Measurements from ENCODE around the gene TECPR2. TPM values are rescaled to one million over a fixed set of nuclear protein-coding genes. Genes with fewer than 3 reads are reported as not detected.

Gene TECPR2
- total RNA-seq, 3 donors from 2014 or later (not counting 1 experiment from before 2014, with no cell fraction given), result 10.8 to 18.6 (median 15.3) TPM

GRCh38 chr14:102506626-102506925 is 143.8 kb downstream of the TECPR2 start:
- peaks cover 20% of the 10 kb centered on the region for H3K4me1 ChIP-seq (ENCODE audit: control insufficient read depth, insufficient read depth, low read length)
- intact Hi-C loops (cut with micrococcal nuclease), result no loop called here
- H3K9me3 ChIP-seq (ENCODE audit: control insufficient read depth, insufficient read depth, low read length), result no peaks in the 10 kb centered on the region
- DNase-seq, result no peak
- H3K27ac ChIP-seq (ENCODE audit: low read length), result no peak overlapping the region
- no peaks in the 10 kb centered on the region for H3K36me3 ChIP-seq (ENCODE audit: control insufficient read depth, insufficient read depth, low read length)
- no peaks in the 10 kb centered on the region for H3K27me3 ChIP-seq (ENCODE audit: control insufficient read depth, insufficient read depth, low read length)
- no peaks in the 10 kb centered on the region for H3K36me3 Mint-ChIP-seq
- no peak for ATAC-seq
- H3K27me3 Mint-ChIP-seq (ENCODE audit: low read depth in 2 of 2), result no peaks in the 10 kb centered on the region
- H3K4me3 ChIP-seq (ENCODE audit: low read length), result no peak overlapping the region
- H3K27ac Mint-ChIP-seq, result no peak overlapping the region
- no peak for TF ChIP-seq CTCF (IDR thresholded peaks at IDR 0.05)
- H3K9me3 Mint-ChIP-seq, result peaks cover 0 to 3% of the 10 kb centered on the region in 2 donors
- peak overlapping the region; percentile 62 for H3K4me3 Mint-ChIP-seq
- 97% methylated on average over 11 of the region's 11 CpGs for WGBS (ENCODE audit: insufficient coverage)
- peaks cover 0 to 11% of the 10 kb centered on the region in 2 donors for H3K4me1 Mint-ChIP-seq

GRCh38 chr14:102507081-102507856 is 144.5 kb downstream of the TECPR2 start:
- H3K4me3 Mint-ChIP-seq, result no peak overlapping the region
- H3K9me3 Mint-ChIP-seq, result peaks cover 0 to 3% of the 10 kb centered on the region in 2 donors
- peaks cover 0 to 11% of the 10 kb centered on the region in 2 donors for H3K4me1 Mint-ChIP-seq
- no peaks in the 10 kb centered on the region for H3K36me3 Mint-ChIP-seq
- no peaks in the 10 kb centered on the region for H3K27me3 Mint-ChIP-seq (ENCODE audit: low read depth in 2 of 2)
- Histone ChIP-seq H3K36me3 (ENCODE audit: control insufficient read depth, insufficient read depth, low read length) (no peaks in the 10 kb centered on the region), H3K4me3 (ENCODE audit: low read length) (no peak overlapping the region), H3K27me3 (ENCODE audit: control insufficient read depth, insufficient read depth, low read length) (no peaks in the 10 kb centered on the region), H3K9me3 (ENCODE audit: control insufficient read depth, insufficient read depth, low read length) (no peaks in the 10 kb centered on the region), H3K27ac (ENCODE audit: low read length) (no peak overlapping the region), H3K4me1 (ENCODE audit: control insufficient read depth, insufficient read depth, low read length) (peaks cover 20% of the 10 kb centered on the region)
- ATAC-seq, result no peak
- intact Hi-C loops (cut with micrococcal nuclease), result no loop called here
- H3K27ac Mint-ChIP-seq, result no peak overlapping the region
- WGBS (ENCODE audit: insufficient coverage), result 96% methylated on average over 115 of the region's 115 CpGs
- no peak for TF ChIP-seq CTCF (IDR thresholded peaks at IDR 0.05)
- peak in 1 of 2 donors; percentile 56 for DNase-seq

GRCh38 chr14:102507857-102508312 is 145.1 kb downstream of the TECPR2 start:
- peaks cover 0 to 11% of the 10 kb centered on the region in 2 donors for H3K4me1 Mint-ChIP-seq
- H3K4me1 ChIP-seq (ENCODE audit: control insufficient read depth, insufficient read depth, low read length), result peaks cover 20% of the 10 kb centered on the region
- no peak overlapping the region for H3K4me3 ChIP-seq (ENCODE audit: low read length)
- peak overlapping the region; percentile 38 to 76 for H3K27ac Mint-ChIP-seq
- intact Hi-C loops (cut with micrococcal nuclease), result no loop called here
- no peaks in the 10 kb centered on the region for H3K36me3 ChIP-seq (ENCODE audit: control insufficient read depth, insufficient read depth, low read length)
- WGBS (ENCODE audit: insufficient coverage), result 93% methylated on average over 20 of the region's 21 CpGs
- no peaks in the 10 kb centered on the region for H3K36me3 Mint-ChIP-seq
- peak overlapping the region; percentile 47 for H3K4me3 Mint-ChIP-seq
- no peaks in the 10 kb centered on the region for H3K27me3 Mint-ChIP-seq (ENCODE audit: low read depth in 2 of 2)
- ATAC-seq, result no peak
- H3K27ac ChIP-seq (ENCODE audit: low read length), result no peak overlapping the region
- DNase-seq, result peak in 1 of 2 donors; percentile 45
- no peak for TF ChIP-seq CTCF (IDR thresholded peaks at IDR 0.05)
- H3K9me3 Mint-ChIP-seq, result peaks cover 0 to 3% of the 10 kb centered on the region in 2 donors
- H3K27me3 ChIP-seq (ENCODE audit: control insufficient read depth, insufficient read depth, low read length), result no peaks in the 10 kb centered on the region
- H3K9me3 ChIP-seq (ENCODE audit: control insufficient read depth, insufficient read depth, low read length), result no peaks in the 10 kb centered on the region

GRCh38 chr14:102508410-102508773 is 145.7 kb downstream of the TECPR2 start:
- peak overlapping the region; percentile 77 for H3K4me3 Mint-ChIP-seq
- H3K4me1 Mint-ChIP-seq, result peaks cover 0 to 11% of the 10 kb centered on the region in 2 donors
- no peak overlapping the region for H3K4me3 ChIP-seq (ENCODE audit: low read length)
- no peak for TF ChIP-seq CTCF (IDR thresholded peaks at IDR 0.05)
- ATAC-seq (no peak), DNase-seq (no peak)
- H3K9me3 ChIP-seq (ENCODE audit: control insufficient read depth, insufficient read depth, low read length), result no peaks in the 10 kb centered on the region
- no peaks in the 10 kb centered on the region for H3K36me3 Mint-ChIP-seq
- peaks cover 0 to 3% of the 10 kb centered on the region in 2 donors for H3K9me3 Mint-ChIP-seq
- H3K27me3 Mint-ChIP-seq (ENCODE audit: low read depth in 2 of 2), result no peaks in the 10 kb centered on the region
- intact Hi-C loops (cut with micrococcal nuclease), result no loop called here
- no peak overlapping the region for H3K27ac ChIP-seq (ENCODE audit: low read length)
- H3K36me3 ChIP-seq (ENCODE audit: control insufficient read depth, insufficient read depth, low read length), result no peaks in the 10 kb centered on the region
- H3K4me1 ChIP-seq (ENCODE audit: control insufficient read depth, insufficient read depth, low read length), result peaks cover 20% of the 10 kb centered on the region
- H3K27ac Mint-ChIP-seq, result peak overlapping the region; percentile 38 to 76
- no peaks in the 10 kb centered on the region for H3K27me3 ChIP-seq (ENCODE audit: control insufficient read depth, insufficient read depth, low read length)
- WGBS (ENCODE audit: insufficient coverage), result 97% methylated on average over 14 of the region's 14 CpGs

All from natural killer cell (primary cell).